ENCODE results near the gene SDK1. TPM values are rescaled to one million over a fixed set of nuclear protein-coding genes. Genes with fewer than 3 reads are reported as not detected.

SDK1 gene
- total and polyA plus RNA-seq, 4 donors = 1.9 to 46.3 (median 12.4) TPM

DNA sequence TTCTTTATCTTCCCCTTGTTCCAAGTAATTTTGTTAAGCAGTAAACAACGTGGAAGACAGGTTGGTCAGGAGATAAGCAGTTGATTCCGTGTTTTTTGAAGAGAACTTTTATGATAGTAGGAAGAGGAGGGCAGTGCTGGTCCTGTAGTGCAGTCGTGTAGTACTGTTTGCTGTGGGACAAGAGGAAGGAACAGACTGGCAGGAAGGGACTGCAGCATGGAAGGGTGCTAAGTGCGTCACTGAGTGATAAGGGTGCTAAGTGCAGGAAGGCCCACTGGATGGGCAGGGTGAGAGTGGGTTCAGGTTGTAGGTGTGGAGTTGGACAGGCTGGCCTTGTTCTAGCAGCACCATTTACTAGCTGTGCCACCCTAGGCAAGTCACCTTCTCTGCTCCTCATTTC, 125.0 kb downstream of the SDK1 start:
- no peaks in the 10 kb centered on the region for H3K36me3 ChIP-seq (ENCODE audit: control insufficient read depth in 1 of 2, insufficient read depth in 2 of 2, low read length in 1 of 2)
- no peak for ATAC-seq (ENCODE audit: low FRiP score)

GRCh38 chr7:3427957-3428356, 126.9 kb downstream of the SDK1 start:
- intact Hi-C loops (cut with DNase I) = no loop called here

More for the DNA sequence above, 125.0 kb downstream of the SDK1 start:
- no peak overlapping the region for H3K4me3 ChIP-seq (ENCODE audit: low read length in 2 of 2)
- intact Hi-C loops (cut with DNase I) = no loop called here
- H3K27me3 ChIP-seq (ENCODE audit: control insufficient read depth in 1 of 2, insufficient read depth in 2 of 2, low read length in 1 of 2) = no peaks in the 10 kb centered on the region
- 76 to 82% methylated on average over 4 of the region's 4 CpGs for WGBS, 2 donors
- no peak overlapping the region for H3K27ac ChIP-seq (ENCODE audit: low read depth in 1 of 2, low read length in 2 of 2)
- no peak for DNase-seq
- peaks cover 0 to 2% of the 10 kb centered on the region in 2 donors for H3K4me1 ChIP-seq (ENCODE audit: control insufficient read depth in 1 of 2, insufficient read depth in 2 of 2, low read length in 2 of 2)
- no peaks in the 10 kb centered on the region for H3K9me3 ChIP-seq (ENCODE audit: control insufficient read depth, low read length)

DNA sequence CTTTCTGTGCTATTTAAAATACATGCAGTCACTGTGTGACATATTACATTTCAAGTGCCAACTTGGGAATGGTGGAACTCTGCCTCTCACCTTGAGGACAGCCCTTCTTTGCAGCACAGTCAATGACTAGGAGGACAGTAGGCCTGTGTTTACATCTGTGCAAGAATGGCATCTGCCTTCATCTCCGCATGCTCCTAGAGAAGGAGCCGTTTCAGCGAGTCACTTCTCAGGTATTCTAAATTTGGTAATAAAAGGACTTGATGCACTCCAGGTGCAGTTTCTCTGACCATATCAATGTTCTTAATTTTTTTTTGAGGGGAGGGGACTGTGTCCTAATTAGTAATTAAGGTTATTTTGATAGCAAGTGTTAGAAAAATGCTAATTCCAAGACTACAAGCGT, 128.9 kb downstream of the SDK1 start:
- intact Hi-C loops (cut with DNase I) = no loop called here
- ATAC-seq (ENCODE audit: low FRiP score) = no peak

More at GRCh38 chr7:3427957-3428356, 126.9 kb downstream of the SDK1 start:
- no peaks in the 10 kb centered on the region for H3K27me3 ChIP-seq (ENCODE audit: control insufficient read depth in 1 of 2, insufficient read depth in 2 of 2, low read length in 1 of 2)
- peaks cover 0 to 2% of the 10 kb centered on the region in 2 donors for H3K4me1 ChIP-seq (ENCODE audit: control insufficient read depth in 1 of 2, insufficient read depth in 2 of 2, low read length in 2 of 2)
- no peak overlapping the region for H3K4me3 ChIP-seq (ENCODE audit: low read length in 2 of 2)
- whole genome bisulfite sequencing, 2 donors = 97 to 98% methylated on average over 1 of the region's 1 CpG
- H3K27ac ChIP-seq (ENCODE audit: low read depth in 1 of 2, low read length in 2 of 2) = no peak overlapping the region
- DNase-seq = no peak
- H3K36me3 ChIP-seq (ENCODE audit: control insufficient read depth in 1 of 2, insufficient read depth in 2 of 2, low read length in 1 of 2) = no peaks in the 10 kb centered on the region
- ATAC-seq (ENCODE audit: low FRiP score) = no peak
- H3K9me3 ChIP-seq (ENCODE audit: control insufficient read depth, low read length) = no peaks in the 10 kb centered on the region

DNA sequence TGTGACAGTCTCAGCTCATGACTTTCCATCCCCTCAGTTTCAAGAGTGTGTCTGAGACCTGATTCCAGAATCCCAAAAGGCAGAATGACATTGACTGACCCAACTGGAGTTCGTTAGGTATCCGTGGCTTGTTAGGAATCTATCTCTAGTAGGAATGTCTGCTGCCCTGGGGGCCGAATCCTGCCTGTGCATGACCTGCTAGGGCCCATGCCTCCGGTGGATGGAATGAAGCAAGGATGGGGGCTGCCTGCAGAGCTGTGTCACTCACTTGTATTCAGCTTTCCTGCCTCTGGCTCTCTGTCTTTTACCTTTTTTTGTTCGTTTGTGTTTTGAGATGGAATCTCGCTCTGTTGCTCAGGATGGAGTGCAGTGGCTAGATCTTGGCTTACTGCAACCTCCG, 129.5 kb downstream of the SDK1 start:
- Histone ChIP-seq H3K9me3 (ENCODE audit: control insufficient read depth, low read length) (no peaks in the 10 kb centered on the region), H3K36me3 (ENCODE audit: control insufficient read depth in 1 of 2, insufficient read depth in 2 of 2, low read length in 1 of 2) (no peaks in the 10 kb centered on the region), H3K4me3 (ENCODE audit: low read length in 2 of 2) (no peak overlapping the region), H3K27me3 (ENCODE audit: control insufficient read depth in 1 of 2, insufficient read depth in 2 of 2, low read length in 1 of 2) (no peaks in the 10 kb centered on the region), H3K4me1 (ENCODE audit: control insufficient read depth in 1 of 2, insufficient read depth in 2 of 2, low read length in 2 of 2) (peaks cover 0 to 2% of the 10 kb centered on the region in 2 donors), H3K27ac (ENCODE audit: low read depth in 1 of 2, low read length in 2 of 2) (no peak overlapping the region)
- no peak for DNase-seq
- intact Hi-C loops (cut with DNase I) = no loop called here
- no peak for ATAC-seq (ENCODE audit: low FRiP score)
- WGBS, 2 donors = 80 to 88% methylated on average over 7 of the region's 7 CpGs

More for the DNA sequence above, 128.9 kb downstream of the SDK1 start:
- DNase-seq = no peak
- H3K9me3 ChIP-seq (ENCODE audit: control insufficient read depth, low read length) = no peaks in the 10 kb centered on the region
- no peaks in the 10 kb centered on the region for H3K36me3 ChIP-seq (ENCODE audit: control insufficient read depth in 1 of 2, insufficient read depth in 2 of 2, low read length in 1 of 2)
- 87% methylated on average over 4 of the region's 4 CpGs for WGBS, 2 donors
- no peak overlapping the region for H3K4me3 ChIP-seq (ENCODE audit: low read length in 2 of 2)
- no peak overlapping the region for H3K27ac ChIP-seq (ENCODE audit: low read depth in 1 of 2, low read length in 2 of 2)
- peaks cover 0 to 2% of the 10 kb centered on the region in 2 donors for H3K4me1 ChIP-seq (ENCODE audit: control insufficient read depth in 1 of 2, insufficient read depth in 2 of 2, low read length in 2 of 2)
- no peaks in the 10 kb centered on the region for H3K27me3 ChIP-seq (ENCODE audit: control insufficient read depth in 1 of 2, insufficient read depth in 2 of 2, low read length in 1 of 2)

GRCh38 chr7:3431306-3431705, 130.3 kb downstream of the SDK1 start:
- DNase-seq = no peak
- H3K4me3 ChIP-seq (ENCODE audit: low read length in 2 of 2) = no peak overlapping the region
- 78 to 81% methylated on average over 1 of the region's 1 CpG for WGBS, 2 donors
- no peaks in the 10 kb centered on the region for H3K9me3 ChIP-seq (ENCODE audit: control insufficient read depth, low read length)
- intact Hi-C loops (cut with DNase I) = no loop called here
- H3K27ac ChIP-seq (ENCODE audit: low read depth in 1 of 2, low read length in 2 of 2) = no peak overlapping the region
- no peaks in the 10 kb centered on the region for H3K27me3 ChIP-seq (ENCODE audit: control insufficient read depth in 1 of 2, insufficient read depth in 2 of 2, low read length in 1 of 2)
- no peak for ATAC-seq (ENCODE audit: low FRiP score)
- H3K36me3 ChIP-seq (ENCODE audit: control insufficient read depth in 1 of 2, insufficient read depth in 2 of 2, low read length in 1 of 2) = no peaks in the 10 kb centered on the region
- peaks cover 0 to 2% of the 10 kb centered on the region in 2 donors for H3K4me1 ChIP-seq (ENCODE audit: control insufficient read depth in 1 of 2, insufficient read depth in 2 of 2, low read length in 2 of 2)

DNA sequence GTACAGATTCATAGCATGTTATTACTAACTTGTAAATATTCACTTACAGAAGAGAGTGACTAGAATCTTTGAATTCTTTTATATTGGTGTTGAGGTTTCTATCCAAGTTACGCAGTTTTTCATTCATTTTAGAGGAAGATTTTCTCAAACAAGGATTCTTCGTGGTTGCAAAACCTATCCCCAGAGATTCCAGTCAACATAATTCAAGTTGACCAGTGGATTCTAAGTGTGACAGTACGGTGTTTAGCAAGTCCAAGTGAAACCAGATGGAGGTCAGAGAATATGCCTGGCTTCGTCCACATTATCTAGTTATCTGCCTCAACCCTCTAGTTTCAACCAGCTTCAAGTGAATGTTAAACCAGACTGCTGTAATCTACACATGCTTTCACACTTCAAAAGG, 131.9 kb downstream of the SDK1 start:
- Histone ChIP-seq H3K27me3 (ENCODE audit: control insufficient read depth in 1 of 2, insufficient read depth in 2 of 2, low read length in 1 of 2) (no peaks in the 10 kb centered on the region), H3K36me3 (ENCODE audit: control insufficient read depth in 1 of 2, insufficient read depth in 2 of 2, low read length in 1 of 2) (no peaks in the 10 kb centered on the region), H3K9me3 (ENCODE audit: control insufficient read depth, low read length) (no peaks in the 10 kb centered on the region), H3K27ac (ENCODE audit: low read depth in 1 of 2, low read length in 2 of 2) (no peak overlapping the region), H3K4me3 (ENCODE audit: low read length in 2 of 2) (no peak overlapping the region), H3K4me1 (ENCODE audit: control insufficient read depth in 1 of 2, insufficient read depth in 2 of 2, low read length in 2 of 2) (peaks cover 0 to 2% of the 10 kb centered on the region in 2 donors)
- 89 to 93% methylated on average over 4 of the region's 4 CpGs for WGBS, 2 donors
- DNase-seq = no peak
- intact Hi-C loops (cut with DNase I) = no loop called here
- ATAC-seq (ENCODE audit: low FRiP score) = no peak

DNA sequence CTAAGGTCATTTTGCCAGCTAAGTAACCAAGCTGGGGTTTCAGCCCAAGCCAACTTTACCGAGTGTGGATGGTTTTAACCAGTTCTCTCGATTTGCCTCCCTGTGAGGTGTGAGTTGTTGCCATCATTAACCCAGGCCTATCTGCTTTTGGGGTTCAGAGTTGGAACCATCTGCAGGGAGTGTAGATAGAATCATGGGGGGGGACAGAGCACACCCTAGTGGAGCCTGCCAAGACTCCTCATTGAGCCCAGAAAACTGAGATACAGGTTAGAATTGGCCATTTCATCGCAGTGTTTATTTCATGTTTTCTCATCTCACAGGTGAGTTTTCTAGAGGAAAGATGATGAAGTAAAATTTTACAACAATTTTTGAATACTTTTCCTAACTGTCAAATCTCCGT, 133.6 kb downstream of the SDK1 start:
- no peaks in the 10 kb centered on the region for H3K27me3 ChIP-seq (ENCODE audit: control insufficient read depth in 1 of 2, insufficient read depth in 2 of 2, low read length in 1 of 2)
- intact Hi-C loops (cut with DNase I) = no loop called here
- H3K9me3 ChIP-seq (ENCODE audit: control insufficient read depth, low read length) = no peaks in the 10 kb centered on the region
- ATAC-seq (ENCODE audit: low FRiP score) (no peak), DNase-seq (no peak)
- H3K4me3 ChIP-seq (ENCODE audit: low read length in 2 of 2) = no peak overlapping the region
- WGBS, 2 donors = 95 to 97% methylated on average over 4 of the region's 4 CpGs
- no peaks in the 10 kb centered on the region for H3K36me3 ChIP-seq (ENCODE audit: control insufficient read depth in 1 of 2, insufficient read depth in 2 of 2, low read length in 1 of 2)
- H3K4me1 ChIP-seq (ENCODE audit: control insufficient read depth in 1 of 2, insufficient read depth in 2 of 2, low read length in 2 of 2) = peaks cover 0 to 3% of the 10 kb centered on the region in 2 donors
- H3K27ac ChIP-seq (ENCODE audit: low read depth in 1 of 2, low read length in 2 of 2) = no peak overlapping the region

GRCh38 chr7:3436112-3436511, 135.1 kb downstream of the SDK1 start:
- no peaks in the 10 kb centered on the region for H3K36me3 ChIP-seq (ENCODE audit: control insufficient read depth in 1 of 2, insufficient read depth in 2 of 2, low read length in 1 of 2)
- DNase-seq (no peak), ATAC-seq (ENCODE audit: low FRiP score) (no peak)
- H3K4me1 ChIP-seq (ENCODE audit: control insufficient read depth in 1 of 2, insufficient read depth in 2 of 2, low read length in 2 of 2) = peaks cover 0 to 3% of the 10 kb centered on the region in 2 donors
- intact Hi-C loops (cut with DNase I) = no loop called here
- H3K9me3 ChIP-seq (ENCODE audit: control insufficient read depth, low read length) = no peaks in the 10 kb centered on the region
- 96 to 98% methylated on average over 2 of the region's 2 CpGs for WGBS, 2 donors
- H3K4me3 ChIP-seq (ENCODE audit: low read length in 2 of 2) = no peak overlapping the region
- no peaks in the 10 kb centered on the region for H3K27me3 ChIP-seq (ENCODE audit: control insufficient read depth in 1 of 2, insufficient read depth in 2 of 2, low read length in 1 of 2)
- H3K27ac ChIP-seq (ENCODE audit: low read depth in 1 of 2, low read length in 2 of 2) = no peak overlapping the region

GRCh38 chr7:3436746-3437145, 135.7 kb downstream of the SDK1 start:
- Histone ChIP-seq H3K27ac (ENCODE audit: low read depth in 1 of 2, low read length in 2 of 2) (no peak overlapping the region), H3K9me3 (ENCODE audit: control insufficient read depth, low read length) (no peaks in the 10 kb centered on the region), H3K36me3 (ENCODE audit: control insufficient read depth in 1 of 2, insufficient read depth in 2 of 2, low read length in 1 of 2) (no peaks in the 10 kb centered on the region), H3K4me1 (ENCODE audit: control insufficient read depth in 1 of 2, insufficient read depth in 2 of 2, low read length in 2 of 2) (peaks cover 0 to 3% of the 10 kb centered on the region in 2 donors), H3K27me3 (ENCODE audit: control insufficient read depth in 1 of 2, insufficient read depth in 2 of 2, low read length in 1 of 2) (no peaks in the 10 kb centered on the region), H3K4me3 (ENCODE audit: low read length in 2 of 2) (no peak overlapping the region)
- intact Hi-C loops (cut with DNase I) = no loop called here
- 88% methylated on average over 5 of the region's 5 CpGs for WGBS, 2 donors
- ATAC-seq (ENCODE audit: low FRiP score) (no peak), DNase-seq (no peak)
